H1 (cell line): Measurements from ENCODE around the gene CPED1. TPM values are rescaled to one million over a fixed set of nuclear protein-coding genes. Genes with fewer than 3 reads are reported as not detected.

Experiments
- CTCF ChIA-PET: fragments of 300-600 bp; sonication (Branson Sonifier 250); formaldehyde crosslinking; loops from one replicate; lab custom pipeline; 2021; ENCODE audit not compliant: partially characterized antibody; lab: Charles Lee
- POLR2A ChIA-PET: fragments of 300-600 bp; sonication (Branson Sonifier 250); formaldehyde crosslinking; loops from one replicate; lab custom pipeline; 2021; ENCODE audit warnings: inconsistent platforms; ENCODE audit not compliant: partially characterized antibody; lab: Charles Lee
- DNase-seq, 2 experiments: peaks; one replicate each; pipeline versions ENCODE4 v3.0.0 to v3.0.0-alpha.2; 2010 to 2022; ENCODE audit warnings: low spot score in 2 of 2, low read depth in 1 of 2, mixed read lengths in 1 of 2
- FAIRE-seq: peaks from 2 replicates; lab custom pipeline; 2011; peaks lifted over from hg19 to GRCh38; lab: Jason Lieb, UNC
- H2AFZ ChIP-seq: 2 replicates; pipeline ENCODE4 v1.8.1; 2012; ENCODE audit warnings: low read length, inconsistent platforms
- H2AK5ac ChIP-seq: 2 replicates; pipeline ENCODE4 v1.6.1; 2013; ENCODE audit warnings: low read depth, low read length
- H2BK120ac ChIP-seq: replicated peaks from 2 replicates; pipeline ENCODE3; 2013; ENCODE audit warnings: low read depth, low read length, inconsistent platforms
- H2BK12ac ChIP-seq: 2 replicates; pipeline ENCODE4 v1.6.1; 2013; ENCODE audit warnings: low read depth, low read length
- H2BK15ac ChIP-seq: 2 replicates; pipeline ENCODE4 v1.6.1; 2013; ENCODE audit warnings: low read length
- H2BK20ac ChIP-seq: 2 replicates; pipeline ENCODE4 v1.6.1; 2013; ENCODE audit warnings: low read length
- H2BK5ac ChIP-seq: 2 replicates; pipeline ENCODE4 v1.6.1; 2013; ENCODE audit warnings: low read depth, low read length
- H3K14ac ChIP-seq: 2 replicates; pipeline ENCODE4 v1.6.1; 2013; ENCODE audit warnings: inconsistent platforms; ENCODE audit not compliant: insufficient read length
- H3K18ac ChIP-seq: 2 replicates; pipeline ENCODE4 v1.6.1; 2013; ENCODE audit warnings: low read length; ENCODE audit errors: extremely low read depth
- H3K23ac ChIP-seq: 2 replicates; pipeline ENCODE4 v1.6.1; 2013; ENCODE audit warnings: inconsistent platforms; ENCODE audit not compliant: insufficient read length
- H3K23me2 ChIP-seq: 2 replicates; pipeline ENCODE4 v1.6.1; 2013; ENCODE audit warnings: low read depth, low read length
- H3K27ac ChIP-seq: 2 replicates; pipeline ENCODE4 v1.6.1; 2011; ENCODE audit warnings: low read depth, low read length, inconsistent platforms
- H3K27me3 ChIP-seq, 4 experiments: replicated peaks in 1 of 4; 1 replicate in 1 of 4; 2 replicates in 3 of 4; pipeline versions ENCODE4 v1.6.1 to v1.8.1; 2011 to 2013; ENCODE audit warnings: low read length in 3 of 4, mild to moderate bottlenecking in 3 of 4, inconsistent platforms in 2 of 4, mixed read lengths in 2 of 4, moderate library complexity in 1 of 4; ENCODE audit not compliant: control insufficient read depth in 3 of 4, insufficient read depth in 3 of 4; ENCODE audit errors: extremely low read depth in 1 of 4
- H3K36me3 ChIP-seq, 4 experiments: 2 replicates each; pipeline versions ENCODE4 v1.6.1 to v1.8.1; 2011 to 2013; ENCODE audit warnings: mild to moderate bottlenecking in 4 of 4, low read length in 3 of 4, moderate library complexity in 2 of 4, control low read depth in 1 of 4, inconsistent platforms in 1 of 4; ENCODE audit not compliant: insufficient read depth in 4 of 4, control insufficient read depth in 2 of 4
- H3K4ac ChIP-seq: replicated peaks from 2 replicates; pipeline ENCODE3; 2013; ENCODE audit warnings: low read length, low read depth, mixed read lengths, inconsistent platforms; ENCODE audit not compliant: insufficient read length
- H3K4me1 ChIP-seq, 4 experiments: replicated peaks in 1 of 4; 1 replicate in 1 of 4; 2 replicates in 3 of 4; pipeline versions ENCODE4 v1.6.1 to v1.8.1; 2011 to 2013; ENCODE audit warnings: low read length in 3 of 4, inconsistent platforms in 2 of 4, mixed read lengths in 1 of 4; ENCODE audit not compliant: insufficient read depth in 4 of 4, control insufficient read depth in 3 of 4
- H3K4me2 ChIP-seq, 2 experiments: 2 replicates each; pipeline versions ENCODE4 v1.6.1 to v1.8.1; 2011 to 2013; ENCODE audit warnings: low read depth in 2 of 2, low read length in 2 of 2, control low read depth in 1 of 2, inconsistent platforms in 1 of 2, mild to moderate bottlenecking in 1 of 2; ENCODE audit not compliant: insufficient read depth in 1 of 2
- H3K4me3 ChIP-seq, 4 experiments: fragments of 200-600, 300-600 bp in 1 of 4; sonication (generic), shearing (Covaris generic), sonication (Bioruptor Twin) in 1 of 4; 2 replicates each; pipeline versions ENCODE4 v1.5.1 to v1.8.1; 2011 to 2016; ENCODE audit warnings: low read length in 4 of 4, low read depth in 3 of 4, control low read depth in 2 of 4, inconsistent platforms in 2 of 4, mild to moderate bottlenecking in 2 of 4, mixed read lengths in 1 of 4, moderate library complexity in 1 of 4; ENCODE audit not compliant: insufficient read depth in 2 of 4; ENCODE audit errors: extremely low read depth in 1 of 4
- H3K56ac ChIP-seq: replicated peaks from 2 replicates; pipeline ENCODE3; 2013; ENCODE audit warnings: low read depth, mild to moderate bottlenecking, mixed read lengths, low read length, inconsistent platforms; ENCODE audit not compliant: insufficient read length
- H3K79me1 ChIP-seq: 2 replicates; pipeline ENCODE4 v1.6.1; 2013; ENCODE audit warnings: low read depth, low read length, control low read depth
- H3K79me2 ChIP-seq, 2 experiments: 2 replicates each; pipeline versions ENCODE4 v1.6.1 to v1.8.1; 2012 to 2013; ENCODE audit warnings: low read length in 2 of 2, mild to moderate bottlenecking in 2 of 2, inconsistent platforms in 1 of 2; ENCODE audit not compliant: insufficient read depth in 2 of 2, control insufficient read depth in 1 of 2
- H3K9ac ChIP-seq, 4 experiments: replicated peaks in 1 of 4; 1 replicate in 1 of 4; 2 replicates in 3 of 4; pipeline versions ENCODE4 v1.6.1 to v1.8.1; 2011 to 2013; ENCODE audit warnings: low read depth in 3 of 4, low read length in 3 of 4, control low read depth in 2 of 4, mild to moderate bottlenecking in 2 of 4, moderate library complexity in 2 of 4, inconsistent platforms in 1 of 4; ENCODE audit errors: extremely low read depth in 1 of 4
- H3K9me3 ChIP-seq, 2 experiments: 2 replicates each; pipeline versions ENCODE4 v1.6.1 to v1.8.1; 2012 to 2013; ENCODE audit warnings: mild to moderate bottlenecking in 2 of 2, moderate library complexity in 2 of 2, control low read depth in 1 of 2, inconsistent platforms in 1 of 2, low read depth in 1 of 2, low read length in 1 of 2, mixed read lengths in 1 of 2; ENCODE audit not compliant: insufficient read depth in 2 of 2
- H4K20me1 ChIP-seq, 2 experiments: replicated peaks in 1 of 2; 2 replicates each; pipeline versions ENCODE3 to v1.8.1; 2011 to 2013; ENCODE audit warnings: inconsistent platforms in 2 of 2, low read length in 2 of 2, mild to moderate bottlenecking in 1 of 2; ENCODE audit not compliant: insufficient read depth in 2 of 2, control insufficient read depth in 1 of 2
- H4K5ac ChIP-seq: 2 replicates; pipeline ENCODE4 v1.6.1; 2013; ENCODE audit warnings: low read length, low read depth, mixed read lengths, inconsistent platforms; ENCODE audit not compliant: insufficient read length
- H4K8ac ChIP-seq: 2 replicates; pipeline ENCODE4 v1.8.0; 2013; ENCODE audit warnings: mild to moderate bottlenecking, moderate library complexity, low read length, inconsistent platforms; ENCODE audit not compliant: insufficient read depth; ENCODE audit errors: extremely low read depth
- H4K91ac ChIP-seq: replicated peaks from 2 replicates; pipeline ENCODE3; 2013; ENCODE audit warnings: low read length, mixed read lengths, inconsistent platforms; ENCODE audit not compliant: insufficient read length
- CBX5 ChIP-seq: fragments of 300-800, 300-1000 bp; sonication (generic); IDR thresholded peaks from 2 replicates; pipeline ENCODE4 v1.7.1; 2016; ENCODE audit warnings: antibody characterized with exemption, low read length, low read depth
- CBX8 ChIP-seq: fragments of 300-800, 300-1000 bp; sonication (generic); IDR thresholded peaks from 2 replicates; pipeline ENCODE4 v1.7.1; 2016; ENCODE audit warnings: low read depth, low read length, borderline replicate concordance
- CHD2 ChIP-seq: IDR thresholded peaks from 2 replicates; pipeline ENCODE4 v1.6.1; 2012; ENCODE audit warnings: low read length, improper control_type of control experiment
- EGR1 ChIP-seq: IDR thresholded peaks from 2 replicates; pipeline ENCODE4 v1.6.1; 2011; ENCODE audit warnings: low read depth, low read length, borderline replicate concordance
- GABPA ChIP-seq: IDR thresholded peaks from 2 replicates; pipeline ENCODE4 v1.6.1; 2011; ENCODE audit warnings: mild to moderate bottlenecking, low read length, moderate library complexity, borderline replicate concordance; ENCODE audit not compliant: insufficient read depth
- HDAC2 ChIP-seq, 2 experiments: fragments of 300-600 bp in 1 of 2; sonication (generic) in 1 of 2; IDR thresholded peaks; 2 replicates each; pipeline ENCODE4 v1.6.1; 2011 to 2012; ENCODE audit warnings: low read depth in 2 of 2, low read length in 2 of 2, mild to moderate bottlenecking in 2 of 2, moderate library complexity in 2 of 2, borderline replicate concordance in 1 of 2, inconsistent platforms in 1 of 2
- HDAC6 ChIP-seq: IDR thresholded peaks from one replicate; pipeline ENCODE4 v1.7.1; 2012; ENCODE audit warnings: low read depth, mild to moderate bottlenecking, inconsistent platforms, low read length, moderate library complexity
- KDM1A ChIP-seq: fragments of 200-600, 300-600 bp; sonication (generic); IDR thresholded peaks from 2 replicates; pipeline ENCODE4 v1.7.1; 2016; ENCODE audit warnings: mild to moderate bottlenecking, low read length, borderline replicate concordance
- POU5F1 ChIP-seq: IDR thresholded peaks from 2 replicates; pipeline ENCODE4 v1.6.1; 2011; ENCODE audit warnings: low read depth, mild to moderate bottlenecking, low read length, moderate library complexity
- RNF2 ChIP-seq: fragments of 200-900, 300-1000 bp; sonication (generic); IDR thresholded peaks from 2 replicates; pipeline ENCODE4 v1.7.1; 2016; ENCODE audit warnings: borderline replicate concordance, low read depth, mild to moderate bottlenecking, antibody characterized with exemption, low read length; ENCODE audit not compliant: poor library complexity, severe bottlenecking; ENCODE audit errors: missing control alignments
- SAP30 ChIP-seq: fragments of 300-600 bp; sonication (generic); IDR thresholded peaks from 2 replicates; pipeline ENCODE4 v1.7.1; 2012; ENCODE audit warnings: low read length, moderate library complexity, mild to moderate bottlenecking, inconsistent platforms; ENCODE audit not compliant: insufficient read depth, insufficient replicate concordance
- SIN3A ChIP-seq, 2 experiments: IDR thresholded peaks in 1 of 2; conservative IDR thresholded peaks in 1 of 2; 2 replicates each; pipeline ENCODE4 v1.6.1; 2011 to 2012; ENCODE audit warnings: low read length in 2 of 2, improper control_type of control experiment in 1 of 2, low read depth in 1 of 2, mild to moderate bottlenecking in 1 of 2
- TCF12 ChIP-seq: IDR thresholded peaks from 2 replicates; pipeline ENCODE4 v1.6.1; 2011; ENCODE audit warnings: low read depth, mild to moderate bottlenecking, low read length
- TEAD4 ChIP-seq: IDR thresholded peaks from 2 replicates; pipeline ENCODE4 v1.6.1; 2012; ENCODE audit warnings: low read depth, low read length, inconsistent platforms, mixed read lengths
- WGBS, 2 experiments: shearing (Covaris generic) in 1 of 2; methylation state at CpG; one replicate each; pipeline versions ENCODE4 v1.1.6 to v1.1.7; 2013 to 2015; ENCODE audit warnings: low lambda C conversion rate in 2 of 2, mixed read lengths in 2 of 2, inconsistent platforms in 1 of 2, low coverage in 1 of 2, missing lambda C conversion rate in 1 of 2; ENCODE audit not compliant: insufficient replicate concordance in 2 of 2, insufficient coverage in 1 of 2, insufficient read length in 1 of 2; ENCODE audit errors: extremely low coverage in 1 of 2, missing lambda C conversion rate in 1 of 2; 5-methylcytosine and 5-hydroxymethylcytosine counted together
- polyA plus RNA-seq, 7 experiments: library from polyadenylated mRNA; depleted of rRNA in 3 of 7; stranded (reverse) in 5 of 7; unstranded in 2 of 7; fragments of >200 nt in 5 of 7; fragments of 200-250 nt in 2 of 7; gene quantifications; 1 replicate in 5 of 7; 2 replicates in 1 of 7; 4 replicates in 1 of 7; pipeline versions ENCODE4 v1.2.1 to v1.2.3, GENCODE V29; 2011 to 2013; ENCODE audit warnings: missing spikeins in 2 of 7, mixed read lengths in 2 of 7
- total RNA-seq: library from RNA; stranded (reverse); fragmentation: NEBNext Ultra II Directional; extraction: Animal tissue kit (Norgen Biotek cat#: 25700); gene quantifications from 2 replicates; pipeline ENCODE4 v1.2.1, GENCODE V29; 2021

Gene CPED1
- total and polyA plus RNA-seq, 2 of the 8 experiments (the other 6 are each of a cell fraction or from before 2014, with no cell fraction given), result 0.08 to 0.39 TPM

GRCh38 chr7:121026159-121026558 is 37.6 kb downstream of the CPED1 start:
- DNase-seq, result no peak
- H2BK20ac ChIP-seq, result no peak overlapping the region
- no peak overlapping the region for H2BK15ac ChIP-seq
- H2AK5ac ChIP-seq, result no peak overlapping the region
- FAIRE-seq, result no peak
- no peaks in the 10 kb centered on the region for H3K79me2 ChIP-seq
- WGBS, 2 experiments, result 94% methylated on average over 1 of the region's 1 CpG; no CpG with 5 or more reads in 1 of the 2 experiments
- H3K9ac ChIP-seq, result no peak overlapping the region
- H4K8ac ChIP-seq, result no peak overlapping the region
- H3K79me1 ChIP-seq, result no peaks in the 10 kb centered on the region
- TF ChIP-seq RNF2, result no peak
- no peak for TF ChIP-seq EGR1
- TF ChIP-seq GABPA, result no peak
- TF ChIP-seq SAP30, result no peak
- no peak for TF ChIP-seq TCF12
- no peak for TF ChIP-seq HDAC2 (IDR thresholded peaks at IDR 0.05; ENCODE audit: borderline replicate concordance in 1 of 2, low read depth in 2 of 2, low read length in 2 of 2)
- no peak for TF ChIP-seq CHD2
- TF ChIP-seq HDAC6, result no peak
- no peak for TF ChIP-seq SIN3A (conservative IDR thresholded peaks at IDR 0.05 in 1 of 2, IDR thresholded peaks at IDR 0.05 in 1 of 2; ENCODE audit: low read depth in 1 of 2, low read length in 2 of 2)
- no peak for TF ChIP-seq CBX5
- no peak for TF ChIP-seq POU5F1
- TF ChIP-seq TEAD4, result no peak
- TF ChIP-seq CBX8, result no peak
- TF ChIP-seq KDM1A, result no peak
- no peak overlapping the region for H3K14ac ChIP-seq
- H2BK120ac ChIP-seq, result no peak overlapping the region
- H2AFZ ChIP-seq, result no peak overlapping the region
- CTCF ChIA-PET, result interaction anchor here (1.0 to 1.4 kb wide), 2 partner anchors 17 to 55 kb away, joined by 3 read pairs; no protein-coding TSS in a partner anchor
- H4K5ac ChIP-seq, result no peak overlapping the region
- H3K9me3 ChIP-seq, result no peaks in the 10 kb centered on the region
- no peak overlapping the region for H2BK12ac ChIP-seq
- POLR2A ChIA-PET, result no interaction called here
- no peaks in the 10 kb centered on the region for H3K23me2 ChIP-seq
- H3K18ac ChIP-seq, result no peak overlapping the region
- H3K23ac ChIP-seq, result no peak overlapping the region
- no peak overlapping the region for H3K27ac ChIP-seq
- no peak overlapping the region for H3K4me3 ChIP-seq
- no peaks in the 10 kb centered on the region for H3K27me3 ChIP-seq
- H3K56ac ChIP-seq, result no peak overlapping the region
- no peak overlapping the region for H3K4ac ChIP-seq
- H3K4me2 ChIP-seq, result no peak overlapping the region
- H2BK5ac ChIP-seq, result no peak overlapping the region
- H3K36me3 ChIP-seq, result no peaks in the 10 kb centered on the region
- H4K20me1 ChIP-seq, result no peaks in the 10 kb centered on the region
- no peak overlapping the region for H4K91ac ChIP-seq
- H3K4me1 ChIP-seq, result peaks cover 0 to 6% (median 0%) of the 10 kb centered on the region in 4 experiments; a peak in 2 of 7 replicates
